ENCODE data around the gene SUFU. TPM values are rescaled to one million over a fixed set of nuclear protein-coding genes. Genes with fewer than 3 reads are reported as not detected.
A peak's percentile ranks its signal among the peaks of the same experiment; 100 is the strongest.

Gene SUFU
- total and polyA plus RNA-seq, 2 of the 8 experiments (the other 6 are each of a cell fraction or from before 2014, with no cell fraction given): 7.0 to 10.8 TPM

GRCh38 chr10:102646610-102647442, 143.1 kb downstream of the SUFU start:
- DNase-seq (ENCODE audit: low read depth in 1 of 2, low spot score in 2 of 2) (no peak), FAIRE-seq (no peak)
- H3K79me1 ChIP-seq (ENCODE audit: low read depth, low read length): peaks cover 30% of the 10 kb centered on the region
- no peaks in the 10 kb centered on the region for H3K9me3 ChIP-seq (ENCODE audit: insufficient read depth in 2 of 2, low read depth in 1 of 2, low read length in 1 of 2)
- peak overlapping the region; percentile 36 to 92 (median 84); a peak in 5 of 8 replicates for H3K4me3 ChIP-seq (ENCODE audit: extremely low read depth in 1 of 4, insufficient read depth in 2 of 4, low read depth in 3 of 4, low read length in 4 of 4)
- no peak overlapping the region for H3K23ac ChIP-seq (ENCODE audit: insufficient read length)
- H3K9ac ChIP-seq (replicated peaks in 1 of 4; ENCODE audit: extremely low read depth in 1 of 4, low read depth in 3 of 4, low read length in 3 of 4): 0 out of 7 replicates have a peak overlapping the region, but pooled peaks of 1 of the 4 experiments have one; percentile 22
- ChIA-PET CTCF (ENCODE audit: partially characterized antibody) (interaction anchor here (0.6 to 4.6 kb wide), 10 partner anchors 13 to 1581 kb away, joined by 3 to 33 read pairs (median 4); no protein-coding TSS in a partner anchor), POLR2A (ENCODE audit: partially characterized antibody) (interaction anchor here (0.7 to 4.1 kb wide), 9 partner anchors 14 to 528 kb away, joined by 3 to 34 read pairs (median 10); partner anchors contain the start of genes ARL3 and SFXN2)
- no peak overlapping the region for H4K5ac ChIP-seq (ENCODE audit: insufficient read length, low read depth, low read length)
- no peak overlapping the region for H3K4ac ChIP-seq (replicated peaks; ENCODE audit: insufficient read length, low read depth, low read length)
- H4K20me1 ChIP-seq (replicated peaks in 1 of 2; ENCODE audit: control insufficient read depth in 1 of 2, insufficient read depth in 2 of 2, low read length in 2 of 2): peaks cover 20 to 24% of the 10 kb centered on the region in 2 experiments
- peak overlapping the region; percentile 70 to 96 for H3K4me2 ChIP-seq (ENCODE audit: insufficient read depth in 1 of 2, low read depth in 2 of 2, low read length in 2 of 2)
- H3K23me2 ChIP-seq (ENCODE audit: low read depth, low read length): peaks cover 28% of the 10 kb centered on the region; the same call in 1 of the 2 replicates
- peak overlapping the region; percentile 53; the same call in 1 of the 2 replicates for H2AK5ac ChIP-seq (ENCODE audit: low read depth, low read length)
- no peak overlapping the region for H3K27ac ChIP-seq (ENCODE audit: low read depth, low read length)
- H3K36me3 ChIP-seq (ENCODE audit: control insufficient read depth in 2 of 4, insufficient read depth in 4 of 4, low read length in 3 of 4): no peaks in the 10 kb centered on the region; a peak in 1 of 8 replicates
- peaks cover 0 to 68% of the 10 kb centered on the region in 2 experiments; a peak in 2 of 4 replicates for H3K79me2 ChIP-seq (ENCODE audit: control insufficient read depth in 1 of 2, insufficient read depth in 2 of 2, low read length in 2 of 2)
- peaks cover 6 to 53% (median 44%) of the 10 kb centered on the region in 4 experiments for H3K4me1 ChIP-seq (replicated peaks in 1 of 4; ENCODE audit: control insufficient read depth in 3 of 4, insufficient read depth in 4 of 4, low read length in 3 of 4)
- peak overlapping the region; percentile 94; the same call in 1 of the 2 replicates for H2BK12ac ChIP-seq (ENCODE audit: low read depth, low read length)
- no peak overlapping the region for H4K91ac ChIP-seq (replicated peaks; ENCODE audit: insufficient read length, low read length)
- H2BK120ac ChIP-seq (replicated peaks; ENCODE audit: low read depth, low read length): no peak overlapping the region
- H3K27me3 ChIP-seq (replicated peaks in 1 of 4; ENCODE audit: control insufficient read depth in 3 of 4, extremely low read depth in 1 of 4, insufficient read depth in 3 of 4, low read length in 3 of 4): no peaks in the 10 kb centered on the region
- 0 out of 2 replicates have a peak overlapping the region, but pooled peaks have one; percentile 46 for H2BK15ac ChIP-seq (ENCODE audit: low read length)
- H2BK5ac ChIP-seq (ENCODE audit: low read depth, low read length): peak overlapping the region; percentile 75; the same call in 1 of the 2 replicates
- no peak overlapping the region for H2AFZ ChIP-seq (ENCODE audit: low read length)
- no peak overlapping the region for H3K56ac ChIP-seq (replicated peaks; ENCODE audit: insufficient read length, low read depth, low read length)
- H3K18ac ChIP-seq (ENCODE audit: extremely low read depth, low read length): peak overlapping the region; percentile 71; the same call in 1 of the 2 replicates
- H2BK20ac ChIP-seq (ENCODE audit: low read length): no peak overlapping the region
- no peak overlapping the region for H4K8ac ChIP-seq (ENCODE audit: extremely low read depth, insufficient read depth, low read length)
- H3K14ac ChIP-seq (ENCODE audit: insufficient read length): no peak overlapping the region
- WGBS, 2 experiments (ENCODE audit: extremely low coverage in 1 of 2, insufficient coverage in 1 of 2, insufficient read length in 1 of 2, insufficient replicate concordance in 2 of 2, low coverage in 1 of 2, low lambda C conversion rate in 2 of 2, missing lambda C conversion rate in 1 of 2): 82% methylated on average over 18 of the region's 18 CpGs; no CpG with 5 or more reads in 1 of the 2 experiments
- no peak for TF ChIP-seq RBBP5 (IDR thresholded peaks at IDR 0.05; ENCODE audit: borderline replicate concordance, low read depth, low read length)
- TF ChIP-seq NRF1 (IDR thresholded peaks at IDR 0.05; ENCODE audit: low read depth, low read length): no peak
- no peak for TF ChIP-seq RFX5 (IDR thresholded peaks at IDR 0.05; ENCODE audit: borderline replicate concordance, low read depth, low read length)
- TF ChIP-seq BACH1 (IDR thresholded peaks at IDR 0.05; ENCODE audit: low read length): no peak
- no peak for TF ChIP-seq KDM5A (IDR thresholded peaks at IDR 0.05; ENCODE audit: low read length)
- no peak for TF ChIP-seq ASH2L (IDR thresholded peaks at IDR 0.05; ENCODE audit: low read length)
- no peak for TF ChIP-seq ATF2 (IDR thresholded peaks at IDR 0.05; ENCODE audit: low read length)
- no peak for TF ChIP-seq HDAC2 (IDR thresholded peaks at IDR 0.05; ENCODE audit: borderline replicate concordance in 1 of 2, low read depth in 2 of 2, low read length in 2 of 2)
- TF ChIP-seq HDAC6 (IDR thresholded peaks at IDR 0.05; ENCODE audit: low read depth, low read length): no peak

Data from H1 (cell line).